Esophagus muscularis mucosa (tissue), 4 donors: ENCODE results near the gene RPP40. TPM values are rescaled to one million over a fixed set of nuclear protein-coding genes. Genes with fewer than 3 reads are reported as not detected.

Experiments used
- DNase-seq: peaks from one replicate; pipeline ENCODE4 v3.0.0-alpha.2; 2017; ENCODE audit errors: extremely low spot score
- H3K27ac ChIP-seq, 4 donors: fragments of 200-600 bp; sonication (generic); replicated peaks in 1 of 4; 1 replicate in 3 of 4; 2 replicates in 1 of 4; pipeline ENCODE4 v1.5.1; 2016 to 2019; ENCODE audit warnings: mild to moderate bottlenecking in 1 of 4
- H3K27me3 ChIP-seq, 4 donors: fragments of 200-600 bp; sonication (generic); one replicate each; pipeline versions ENCODE4 v1.5.1 to v1.6.0; 2016 to 2019
- H3K36me3 ChIP-seq, 4 donors: fragments of 200-600 bp; sonication (generic); one replicate each; pipeline ENCODE4 v1.5.1; 2016 to 2019
- H3K4me1 ChIP-seq, 4 donors: fragments of 200-600 bp; sonication (generic); one replicate each; pipeline ENCODE4 v1.5.1; 2016 to 2019
- H3K4me3 ChIP-seq, 4 donors: fragments of 200-600 bp; sonication (generic); 1 replicate in 2 of 4; 2 replicates in 2 of 4; pipeline ENCODE4 v1.5.1; 2016 to 2019; ENCODE audit warnings: mild to moderate bottlenecking in 4 of 4, moderate library complexity in 1 of 4
- H3K9me3 ChIP-seq, 4 donors: fragments of 200-600 bp; sonication (generic); 1 replicate in 3 of 4; 2 replicates in 1 of 4; pipeline ENCODE4 v1.5.1; 2016 to 2019
- CTCF ChIP-seq, 3 experiments: fragments of 200-600 bp in 2 of 3; fragments of 450-650 bp in 1 of 3; sonication (generic) in 2 of 3; IDR thresholded peaks; one replicate each; pipeline ENCODE4 v1.5.1; 2017 to 2019; ENCODE audit warnings: antibody characterized with exemption in 3 of 3, mild to moderate bottlenecking in 2 of 3, moderate library complexity in 1 of 3
- EP300 ChIP-seq: sonication (generic); formaldehyde crosslinking; IDR thresholded peaks from one replicate; pipeline ENCODE4 v1.6.1; 2017; ENCODE audit warnings: antibody characterized with exemption
- POLR2A ChIP-seq: fragments of 450-650 bp; IDR thresholded peaks from one replicate; pipeline ENCODE4 v1.6.1; 2017; ENCODE audit warnings: antibody characterized with exemption, moderate library complexity, mild to moderate bottlenecking, low read depth
- POLR2AphosphoS5 ChIP-seq, 2 donors: sonication (generic); formaldehyde crosslinking; IDR thresholded peaks; one replicate each; pipeline ENCODE4 v1.6.1; 2017; ENCODE audit warnings: antibody characterized with exemption in 2 of 2
- WGBS: methylation state at CpG from one replicate; pipeline ENCODE4 v1.1.5; 2018; 5-methylcytosine and 5-hydroxymethylcytosine counted together
- intact Hi-C: fragments of 100-400 bp; cut with DNase I; formaldehyde crosslinking; loops from one replicate; pipeline ENCODE4 v1.15.1; 2023
- total RNA-seq, 4 donors: library from RNA; depleted of rRNA; stranded (reverse); fragments of >200 nt; gene quantifications; one replicate each; pipeline versions ENCODE4 v1.1.0 to v1.2.1, GENCODE V29; 2016

Gene RPP40
- total RNA-seq, 4 donors from 2014 or later = 2.5 to 7.9 (median 3.8) TPM

DNA sequence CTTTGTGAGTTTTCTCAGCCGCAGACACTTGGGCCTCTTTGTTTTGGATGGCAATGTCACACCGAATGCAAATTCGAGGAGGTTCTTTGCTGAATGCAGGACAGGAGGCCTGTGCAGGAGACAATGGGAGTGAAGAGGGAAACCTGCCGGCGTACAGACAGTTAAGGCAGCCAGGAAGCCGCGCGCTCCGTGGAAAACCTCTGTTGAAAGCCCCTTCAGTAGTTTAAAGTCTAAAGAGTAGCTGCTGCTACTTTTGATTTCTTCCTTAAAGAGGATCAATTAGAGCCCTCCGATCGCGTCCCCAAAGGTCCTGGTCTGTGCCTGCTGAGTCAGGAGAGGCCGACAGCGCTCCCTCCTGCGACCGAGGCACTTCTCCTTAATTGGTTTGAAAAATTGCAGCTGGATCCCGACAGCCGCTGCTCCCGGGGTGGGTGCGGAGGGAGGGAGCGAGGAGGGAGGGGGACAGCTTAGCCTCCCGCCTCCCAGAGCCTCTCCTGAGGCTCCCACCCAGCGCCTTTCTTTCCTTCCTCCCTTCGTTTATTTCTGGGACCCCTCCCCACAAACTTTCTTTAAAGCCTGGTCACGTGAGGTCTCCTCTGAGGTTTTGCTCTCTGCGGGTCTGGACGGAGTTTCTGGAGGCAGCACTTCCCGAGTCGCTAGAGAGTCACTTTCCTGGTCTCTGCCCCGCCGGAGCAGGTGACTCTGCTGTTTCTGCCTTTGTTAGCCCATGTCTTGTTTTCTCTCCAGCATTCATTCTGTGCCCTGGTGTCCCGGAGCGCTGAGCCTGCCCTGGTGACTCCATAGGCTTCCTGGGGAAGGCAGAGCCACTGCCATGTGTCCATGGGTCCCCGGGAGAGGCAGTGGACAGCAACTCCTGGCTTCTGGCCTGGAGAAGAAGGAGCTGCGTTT lies 22.3 kb upstream of the RPP40 start:
- intact Hi-C loops = loop anchor here (2.0 to 10.0 kb wide), 2 partner anchors 19 to 59 kb away; partner anchors contain the start of gene PPP1R3G
- no peaks in the 10 kb centered on the region for H3K9me3 ChIP-seq
- TF ChIP-seq POLR2A = no peak
- TF ChIP-seq POLR2AphosphoS5 (IDR thresholded peaks at IDR 0.05) = peak; percentile 82 to 90
- no peak for TF ChIP-seq EP300
- TF ChIP-seq CTCF (IDR thresholded peaks at IDR 0.05) = peak; percentile 9 to 27 (median 20)
- DNase-seq = peak; percentile 91
- no peaks in the 10 kb centered on the region for H3K36me3 ChIP-seq
- H3K4me3 ChIP-seq = peak overlapping the region; percentile 61 to 66 (median 64)
- peaks cover 8 to 34% (median 16%) of the 10 kb centered on the region in 4 donors for H3K4me1 ChIP-seq
- 2% methylated on average over 28 of the region's 35 CpGs for WGBS
- H3K27ac ChIP-seq = peak overlapping the region; percentile 87 to 92 (median 88)
- H3K27me3 ChIP-seq = no peaks in the 10 kb centered on the region

DNA sequence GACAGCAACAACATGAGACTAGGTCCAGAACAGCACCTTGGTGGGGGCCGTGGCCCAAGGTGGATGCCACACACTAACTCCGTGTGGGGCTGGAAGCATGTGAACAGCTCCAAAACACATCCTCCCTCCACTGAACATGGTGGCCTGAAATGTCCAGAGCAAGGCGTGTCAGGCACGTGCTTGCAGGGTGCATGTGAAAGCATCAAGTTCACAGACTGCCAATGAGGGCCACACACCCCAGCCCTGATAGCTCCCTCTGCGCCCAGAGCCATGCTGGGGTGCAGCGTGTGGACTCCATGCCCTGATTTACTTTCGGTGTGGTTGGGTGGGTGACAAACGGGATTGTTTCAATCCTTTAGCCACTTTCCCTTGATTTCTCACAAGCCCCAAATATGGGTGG lies 20.1 kb upstream of the RPP40 start:
- no peaks in the 10 kb centered on the region for H3K27me3 ChIP-seq
- H3K9me3 ChIP-seq = no peaks in the 10 kb centered on the region
- H3K4me1 ChIP-seq = peaks cover 8 to 26% (median 16%) of the 10 kb centered on the region in 4 donors
- no peak overlapping the region for H3K4me3 ChIP-seq
- TF ChIP-seq POLR2A (no peak), POLR2AphosphoS5 (IDR thresholded peaks at IDR 0.05) (no peak), EP300 (no peak), CTCF (IDR thresholded peaks at IDR 0.05) (no peak)
- 99% methylated on average over 8 of the region's 8 CpGs for WGBS
- H3K27ac ChIP-seq = no peak overlapping the region
- intact Hi-C loops = loop anchor here (10.0 kb wide), 1 partner anchor 61 kb away; the partner anchor contains the start of gene PPP1R3G
- H3K36me3 ChIP-seq = no peaks in the 10 kb centered on the region
- peak; percentile 57 for DNase-seq

- H3K36me3 ChIP-seq = no peaks in the 10 kb centered on the region
- DNase-seq = no peak
- WGBS = 84% methylated on average over 4 of the region's 8 CpGs
- no peaks in the 10 kb centered on the region for H3K27me3 ChIP-seq
- intact Hi-C loops = loop anchor here (10.0 kb wide), 1 partner anchor 65 kb away; the partner anchor contains the start of gene PPP1R3G
- no peak overlapping the region for H3K27ac ChIP-seq
- TF ChIP-seq CTCF (IDR thresholded peaks at IDR 0.05) (no peak), POLR2AphosphoS5 (IDR thresholded peaks at IDR 0.05) (no peak), POLR2A (no peak), EP300 (no peak)
- H3K4me3 ChIP-seq = no peak overlapping the region
- no peaks in the 10 kb centered on the region for H3K9me3 ChIP-seq
- H3K4me1 ChIP-seq = peaks cover 0 to 3% (median under 1%) of the 10 kb centered on the region in 4 donors
These were observed 16.3 kb upstream of the RPP40 start for GRCh38 chr6:5020142-5020541.

- WGBS = 0% methylated on average over 1 of the region's 1 CpG
- DNase-seq = no peak
- intact Hi-C loops = no loop called here
- no peak overlapping the region for H3K27ac ChIP-seq
- no peaks in the 10 kb centered on the region for H3K36me3 ChIP-seq
- H3K9me3 ChIP-seq = no peaks in the 10 kb centered on the region
- no peak overlapping the region for H3K4me3 ChIP-seq
- peaks cover 0 to 6% (median 5%) of the 10 kb centered on the region in 4 donors for H3K4me1 ChIP-seq
- H3K27me3 ChIP-seq = no peaks in the 10 kb centered on the region
- TF ChIP-seq EP300 (no peak), CTCF (IDR thresholded peaks at IDR 0.05) (no peak), POLR2A (no peak), POLR2AphosphoS5 (IDR thresholded peaks at IDR 0.05) (no peak)
These were observed 10.3 kb upstream of the RPP40 start for GRCh38 chr6:5014072-5014561.
